MM.1S (cell line): ENCODE measurements around the gene SLC35E4.

ENCODE experiments used
- DNase-seq: peaks from one replicate; pipeline ENCODE4 v3.0.0-alpha.2; 2015
- H2AFZ ChIP-seq: fragments of 300-600 bp; sonication (generic); 2 replicates; pipeline ENCODE4 v1.6.0; 2016; ENCODE audit warnings: antibody characterized with exemption, low read length
- H3F3A ChIP-seq: fragments of 300-600 bp; sonication (generic); 2 replicates; pipeline ENCODE4 v1.6.1; 2016; ENCODE audit warnings: mild to moderate bottlenecking, antibody characterized with exemption, low read length, moderate library complexity, mixed read lengths; ENCODE audit not compliant: insufficient read depth
- H3K27ac ChIP-seq: fragments of 300-600 bp; sonication (generic); 2 replicates; pipeline ENCODE4 v1.5.1; 2016; ENCODE audit warnings: mild to moderate bottlenecking, low read length
- H3K27me3 ChIP-seq: fragments of 300-600 bp; sonication (generic); replicated peaks from 2 replicates; pipeline ENCODE4 v1.6.0; 2016; ENCODE audit warnings: low read length; ENCODE audit not compliant: insufficient read depth
- H3K36me3 ChIP-seq: fragments of 300-600 bp; sonication (generic); replicated peaks from 2 replicates; pipeline ENCODE4 v1.6.1; 2016; ENCODE audit warnings: mild to moderate bottlenecking, low read length, mixed read lengths; ENCODE audit not compliant: insufficient read depth
- H3K4me1 ChIP-seq: fragments of 300-600 bp; sonication (generic); 2 replicates; pipeline ENCODE4 v1.6.1; 2016; ENCODE audit warnings: low read length, mixed read lengths
- H3K4me2 ChIP-seq: fragments of 300-600 bp; sonication (generic); 2 replicates; pipeline ENCODE4 v1.6.0; 2016; ENCODE audit warnings: low read depth, low read length
- H3K4me3 ChIP-seq: fragments of 300-600 bp; sonication (generic); 2 replicates; pipeline ENCODE4 v1.5.1; 2016; ENCODE audit warnings: low read length, mixed read lengths
- H3K79me2 ChIP-seq: fragments of 300-600 bp; sonication (generic); 2 replicates; pipeline ENCODE4 v1.6.1; 2016; ENCODE audit warnings: mixed run types, low read length, mixed read lengths
- H3K9ac ChIP-seq: fragments of 300-600 bp; sonication (generic); 2 replicates; pipeline ENCODE4 v1.6.1; 2016; ENCODE audit warnings: low read length, mixed read lengths
- H3K9me2 ChIP-seq: fragments of 300-600 bp; sonication (generic); replicated peaks from 2 replicates; pipeline ENCODE4 v1.6.1; 2016; ENCODE audit warnings: mild to moderate bottlenecking, low read length, mixed read lengths; ENCODE audit not compliant: insufficient read depth
- H3K9me3 ChIP-seq: fragments of 300-600 bp; sonication (generic); replicated peaks from 2 replicates; pipeline ENCODE4 v1.6.1; 2016; ENCODE audit warnings: mild to moderate bottlenecking, low read length, mixed read lengths; ENCODE audit not compliant: insufficient read depth
- H4K20me1 ChIP-seq: fragments of 300-600 bp; sonication (generic); 2 replicates; pipeline ENCODE4 v1.6.1; 2016; ENCODE audit warnings: mild to moderate bottlenecking, low read length, moderate library complexity, mixed read lengths; ENCODE audit not compliant: insufficient read depth
- EZH2 ChIP-seq: fragments of 300-600 bp; sonication (generic); optimal IDR thresholded peaks from 2 replicates; pipeline ENCODE3; 2017; ENCODE audit warnings: low read depth, mild to moderate bottlenecking, antibody characterized with exemption, low read length, mixed read lengths
- EZH2phosphoT487 ChIP-seq: fragments of 300-600 bp; sonication (generic); IDR thresholded peaks from 2 replicates; pipeline ENCODE4 v1.6.1; 2018; ENCODE audit warnings: antibody characterized with exemption, low read length
- TF ChIP-seq, protein P1 (sequence below): fragments of 300-600 bp; sonication (generic); IDR thresholded peaks from 2 replicates; pipeline ENCODE4 v1.5.1; 2016; ENCODE audit warnings: antibody characterized with exemption, low read length, mixed read lengths

The SLC35E4 gene

DNA sequence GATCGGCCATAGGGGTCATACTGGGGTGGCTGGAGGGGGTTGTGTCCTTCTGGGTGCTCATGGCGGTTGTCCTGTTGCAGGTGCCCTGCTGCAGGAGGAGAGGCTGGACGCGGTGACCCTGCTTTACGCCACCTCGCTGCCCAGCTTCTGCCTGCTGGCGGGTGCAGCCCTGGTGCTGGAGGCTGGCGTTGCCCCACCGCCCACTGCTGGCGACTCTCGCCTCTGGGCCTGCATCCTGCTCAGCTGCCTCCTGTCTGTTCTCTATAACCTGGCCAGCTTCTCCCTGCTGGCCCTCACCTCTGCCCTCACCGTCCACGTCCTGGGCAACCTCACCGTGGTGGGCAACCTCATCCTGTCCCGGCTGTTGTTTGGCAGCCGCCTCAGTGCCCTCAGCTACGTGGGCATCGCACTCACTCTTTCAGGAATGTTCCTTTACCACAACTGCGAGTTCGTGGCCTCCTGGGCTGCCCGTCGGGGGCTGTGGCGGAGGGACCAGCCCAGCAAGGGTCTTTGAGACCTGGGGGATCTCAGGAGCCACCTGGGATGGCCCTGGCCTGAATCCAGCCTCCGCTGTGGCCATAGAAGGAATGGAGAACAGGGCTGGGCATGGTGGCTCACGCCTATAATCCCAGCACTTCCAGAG lies 11.1 kb downstream of the SLC35E4 start:
- TF ChIP-seq EZH2 = no peak
- TF ChIP-seq EZH2phosphoT487 = no peak
- TF ChIP-seq, protein P1, sequence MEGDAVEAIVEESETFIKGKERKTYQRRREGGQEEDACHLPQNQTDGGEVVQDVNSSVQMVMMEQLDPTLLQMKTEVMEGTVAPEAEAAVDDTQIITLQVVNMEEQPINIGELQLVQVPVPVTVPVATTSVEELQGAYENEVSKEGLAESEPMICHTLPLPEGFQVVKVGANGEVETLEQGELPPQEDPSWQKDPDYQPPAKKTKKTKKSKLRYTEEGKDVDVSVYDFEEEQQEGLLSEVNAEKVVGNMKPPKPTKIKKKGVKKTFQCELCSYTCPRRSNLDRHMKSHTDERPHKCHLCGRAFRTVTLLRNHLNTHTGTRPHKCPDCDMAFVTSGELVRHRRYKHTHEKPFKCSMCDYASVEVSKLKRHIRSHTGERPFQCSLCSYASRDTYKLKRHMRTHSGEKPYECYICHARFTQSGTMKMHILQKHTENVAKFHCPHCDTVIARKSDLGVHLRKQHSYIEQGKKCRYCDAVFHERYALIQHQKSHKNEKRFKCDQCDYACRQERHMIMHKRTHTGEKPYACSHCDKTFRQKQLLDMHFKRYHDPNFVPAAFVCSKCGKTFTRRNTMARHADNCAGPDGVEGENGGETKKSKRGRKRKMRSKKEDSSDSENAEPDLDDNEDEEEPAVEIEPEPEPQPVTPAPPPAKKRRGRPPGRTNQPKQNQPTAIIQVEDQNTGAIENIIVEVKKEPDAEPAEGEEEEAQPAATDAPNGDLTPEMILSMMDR = no peak
- Histone ChIP-seq H3K36me3 (no peaks in the 10 kb centered on the region), H3K9me3 (no peaks in the 10 kb centered on the region), H4K20me1 (no peaks in the 10 kb centered on the region), H3K4me1 (no peaks in the 10 kb centered on the region), H3K79me2 (no peaks in the 10 kb centered on the region), H3F3A (no peaks in the 10 kb centered on the region), H3K4me2 (no peak overlapping the region), H2AFZ (no peak overlapping the region), H3K9ac (no peak overlapping the region), H3K27me3 (no peaks in the 10 kb centered on the region), H3K27ac (no peak overlapping the region), H3K4me3 (no peak overlapping the region), H3K9me2 (no peaks in the 10 kb centered on the region)
- no peak for DNase-seq

DNA sequence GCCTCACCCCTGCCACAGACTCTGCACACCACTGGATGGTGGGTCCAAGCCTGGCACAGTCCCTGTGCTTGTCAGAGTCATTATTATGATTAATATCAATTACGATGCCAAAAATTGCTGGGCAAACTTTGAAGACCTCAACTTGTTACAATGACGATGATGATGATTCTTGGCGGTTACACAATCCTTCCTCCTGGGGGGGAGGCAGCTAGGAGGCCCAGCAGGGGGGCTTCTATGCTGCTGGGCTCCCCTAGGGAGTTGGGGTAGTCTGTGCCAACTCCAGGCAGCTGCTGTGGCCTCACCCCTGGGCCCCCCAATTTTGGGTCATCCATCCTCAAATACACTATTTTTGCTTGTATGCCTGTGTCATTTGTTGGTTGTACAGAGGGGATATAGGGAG lies 12.0 kb downstream of the SLC35E4 start:
- Histone ChIP-seq H3K9me3 (no peaks in the 10 kb centered on the region), H3F3A (no peaks in the 10 kb centered on the region), H4K20me1 (no peaks in the 10 kb centered on the region), H3K4me2 (no peak overlapping the region), H3K4me3 (no peak overlapping the region), H2AFZ (no peak overlapping the region), H3K79me2 (no peaks in the 10 kb centered on the region), H3K27ac (no peak overlapping the region), H3K27me3 (no peaks in the 10 kb centered on the region), H3K4me1 (no peaks in the 10 kb centered on the region), H3K9me2 (no peaks in the 10 kb centered on the region), H3K36me3 (no peaks in the 10 kb centered on the region), H3K9ac (no peak overlapping the region)
- no peak for DNase-seq
- TF ChIP-seq EZH2 (no peak), EZH2phosphoT487 (no peak)
- TF ChIP-seq, protein P1 = no peak

DNA sequence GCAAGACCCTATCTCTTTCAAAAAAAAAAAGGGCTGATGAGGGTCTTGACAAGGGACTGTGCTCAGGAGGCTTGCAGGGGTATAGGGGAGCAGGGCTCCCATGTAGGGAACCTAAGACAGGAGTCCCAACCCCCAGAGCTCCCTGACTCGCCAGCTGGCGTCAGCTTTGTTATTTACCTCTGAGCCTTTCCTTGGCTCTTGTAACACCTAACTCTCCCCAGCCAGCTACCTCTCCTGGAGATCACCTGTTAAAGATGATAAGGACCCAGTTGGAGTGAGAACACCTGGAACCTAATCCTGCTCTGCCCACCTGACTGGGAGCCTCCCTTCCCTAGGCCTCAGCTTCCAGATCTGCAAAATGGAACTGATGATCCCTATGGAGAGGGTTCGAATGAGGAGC lies 13.2 kb downstream of the SLC35E4 start:
- no peaks in the 10 kb centered on the region for H3K36me3 ChIP-seq
- H3K9ac ChIP-seq = no peak overlapping the region
- no peak overlapping the region for H2AFZ ChIP-seq
- no peaks in the 10 kb centered on the region for H3K9me2 ChIP-seq
- no peak overlapping the region for H3K4me3 ChIP-seq
- no peaks in the 10 kb centered on the region for H4K20me1 ChIP-seq
- no peak overlapping the region for H3K27ac ChIP-seq
- no peaks in the 10 kb centered on the region for H3K9me3 ChIP-seq
- H3K79me2 ChIP-seq = no peaks in the 10 kb centered on the region
- DNase-seq = no peak
- TF ChIP-seq, protein P1 = no peak
- TF ChIP-seq EZH2phosphoT487 (no peak), EZH2 (no peak)
- H3F3A ChIP-seq = no peaks in the 10 kb centered on the region
- H3K4me2 ChIP-seq = no peak overlapping the region
- no peaks in the 10 kb centered on the region for H3K27me3 ChIP-seq
- no peaks in the 10 kb centered on the region for H3K4me1 ChIP-seq
